Kidney capillary endothelial cell (primary cell): Measurements from ENCODE around the gene YIPF3.
"Not testable (repeated sequence)": the region's sequence is repeated elsewhere in the genome, so short reads cannot be mapped to it uniquely, and the experiment has no call there.

Source experiments
- DNase-seq: peaks from one replicate; pipeline ENCODE4 v3.0.0-alpha.2; 2018; ENCODE audit warnings: low spot score

The YIPF3 gene

DNA sequence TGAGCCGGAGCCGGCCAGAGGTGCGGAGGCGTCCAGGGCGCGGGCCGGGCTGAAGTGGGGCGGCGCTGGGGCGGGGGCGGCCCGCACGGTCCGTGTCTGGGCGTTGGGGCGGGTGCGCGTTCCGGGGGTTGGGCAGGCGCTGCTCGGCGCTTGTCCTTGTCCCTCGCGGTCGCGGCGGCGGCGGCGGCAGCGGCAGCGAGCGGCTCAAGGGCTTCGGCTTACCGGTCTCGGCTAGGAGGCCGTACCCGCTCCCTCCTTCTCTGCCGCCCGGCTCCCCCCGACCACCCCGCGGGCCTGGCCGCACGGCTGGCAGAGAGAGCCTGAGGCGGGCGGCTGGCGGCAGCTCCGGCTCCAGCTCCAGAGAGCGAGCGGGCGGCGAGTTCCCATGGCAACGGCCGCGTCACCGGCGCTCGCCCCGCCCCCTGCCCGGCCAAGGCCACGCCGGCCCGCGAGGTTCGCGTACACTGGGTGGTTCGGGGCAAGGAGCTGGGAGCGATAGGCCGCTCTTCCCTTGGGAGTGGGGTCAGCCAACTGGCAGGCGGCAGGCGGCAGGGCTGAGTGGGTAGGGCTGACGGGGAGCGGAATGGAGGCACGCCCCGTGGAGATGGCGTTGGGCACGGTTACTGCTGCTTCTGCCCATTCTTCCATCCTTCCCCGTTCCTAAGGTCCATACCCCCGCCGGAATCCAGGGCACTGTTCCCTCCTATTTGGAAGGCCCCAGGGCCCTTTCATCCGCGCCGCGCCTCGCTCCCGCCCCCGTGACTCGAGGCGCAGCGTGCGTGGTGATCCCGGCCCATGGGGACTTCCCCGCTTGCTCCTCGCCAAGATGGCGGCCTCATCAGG, 6.5 kb downstream of the YIPF3 start, which contains the start of gene LRRC73:
LRRC73 (minus strand) TSS at position 363 of the 843 bp plus-strand sequence. CDS start 561 bp downstream, outside the sequence.
- DNase-seq: peak; percentile 78

DNA sequence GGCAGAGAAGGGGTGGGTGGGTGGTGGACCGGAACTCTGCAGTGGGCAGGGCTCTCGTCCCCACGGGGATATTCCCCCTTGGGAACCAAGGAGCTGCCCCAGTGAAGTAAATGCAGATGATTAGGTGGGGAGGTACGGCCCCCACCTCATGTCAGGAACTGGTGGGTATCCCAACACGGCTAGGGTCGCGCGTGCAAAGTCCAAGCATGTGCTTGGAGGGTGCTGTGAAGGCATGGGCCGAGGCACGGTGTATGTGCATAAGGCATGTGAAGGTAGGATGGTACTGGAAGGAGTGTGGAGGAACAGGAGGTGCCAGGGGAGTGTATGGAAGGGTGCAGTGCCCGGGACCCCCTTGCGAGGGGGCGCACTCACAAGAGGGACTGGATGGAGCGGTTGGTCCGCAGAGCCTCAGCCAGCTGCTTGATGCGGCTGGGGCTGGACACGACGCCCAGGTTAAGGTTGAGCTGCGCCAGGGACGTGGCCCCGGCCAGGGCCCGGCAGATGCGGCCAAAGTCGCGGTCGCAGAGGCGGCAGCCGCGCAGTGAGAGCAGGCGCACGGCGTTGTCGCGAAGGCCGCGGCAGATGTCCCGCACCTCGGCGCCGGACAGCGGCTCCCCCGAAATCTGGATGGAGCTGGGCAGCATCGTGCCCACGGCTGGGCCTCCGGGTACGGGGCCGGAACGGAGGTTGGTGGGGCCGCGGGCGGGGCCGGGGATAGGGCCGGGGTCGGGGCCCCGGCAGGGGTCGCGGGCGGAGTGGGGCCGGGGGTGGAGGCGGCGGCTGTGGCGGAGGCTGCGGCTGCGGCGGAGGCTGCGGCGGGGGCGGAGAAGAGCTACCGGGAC, 7.4 kb downstream of the YIPF3 start:
- no peak for DNase-seq

DNA sequence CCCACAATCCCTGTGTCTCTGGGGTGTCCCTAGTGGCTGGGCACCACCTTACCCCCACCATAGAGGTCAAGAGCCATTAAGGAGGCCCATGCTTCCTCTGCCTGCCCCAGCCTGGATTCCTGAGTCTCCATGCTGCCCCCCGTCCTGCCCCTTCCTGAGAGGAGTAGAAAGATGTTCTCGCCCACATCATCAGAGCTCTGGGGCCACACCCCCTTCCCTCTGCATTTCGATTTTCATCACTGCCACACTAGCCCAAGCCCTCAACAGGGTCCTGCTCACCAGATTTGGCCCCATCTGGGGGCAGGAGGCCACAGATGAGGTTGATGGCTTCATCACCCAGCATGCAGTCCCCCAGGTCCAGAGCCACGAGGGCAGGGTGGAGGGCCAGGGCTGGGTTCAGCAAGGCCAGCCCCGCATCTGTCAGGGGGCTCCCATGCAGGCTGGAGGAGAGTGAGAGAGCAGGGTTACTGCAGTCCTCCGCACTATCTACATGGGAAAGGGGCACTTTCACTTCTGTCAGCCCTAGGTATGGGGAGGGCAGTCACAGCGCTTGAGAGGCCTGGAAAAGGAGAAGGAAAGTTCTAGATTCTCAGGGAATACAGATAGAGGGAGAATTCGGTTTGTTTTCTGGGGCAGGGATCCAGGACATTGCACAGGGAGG, 8.1 kb downstream of the YIPF3 start:
- no peak for DNase-seq

DNA sequence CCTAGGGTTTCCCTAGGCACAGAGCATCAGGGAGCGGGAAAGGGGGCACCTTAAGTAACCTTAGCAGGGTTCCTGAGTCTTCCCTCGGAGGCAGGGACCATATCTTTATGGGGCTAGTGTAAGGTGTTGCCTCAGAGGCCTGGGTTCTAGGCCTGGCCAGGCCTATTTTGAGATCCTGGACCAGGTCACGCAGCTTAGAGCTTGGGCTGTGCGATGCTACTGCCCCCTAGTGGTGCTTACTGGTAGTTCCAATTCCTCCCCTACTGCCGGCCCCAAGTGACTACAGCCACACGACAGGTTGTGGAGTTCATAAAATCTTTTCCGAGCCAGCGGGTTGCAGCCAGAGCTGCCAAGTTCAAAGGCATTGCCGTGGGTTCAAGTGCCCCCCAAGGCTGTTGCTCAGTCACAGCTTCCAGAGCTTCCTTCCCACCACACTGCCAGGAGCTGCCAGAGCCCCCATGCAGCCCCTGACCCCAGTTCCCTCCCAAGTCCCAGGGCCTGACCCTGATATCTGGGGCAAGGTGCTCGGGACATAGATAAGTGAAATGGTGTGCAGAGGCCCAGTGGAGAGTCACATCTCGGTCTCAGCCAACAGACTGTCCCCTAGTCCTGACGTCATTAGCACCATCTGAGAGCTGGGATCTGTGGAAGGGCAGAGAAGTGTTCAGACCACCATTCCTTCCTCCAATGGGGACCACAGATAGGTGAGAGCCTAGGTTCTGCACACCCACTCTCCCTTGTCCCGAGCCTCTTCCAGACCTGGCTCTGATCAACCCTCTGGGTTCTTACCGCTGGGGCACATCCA, 9.9 kb downstream of the YIPF3 start:
- DNase-seq: peak; percentile 84

DNA sequence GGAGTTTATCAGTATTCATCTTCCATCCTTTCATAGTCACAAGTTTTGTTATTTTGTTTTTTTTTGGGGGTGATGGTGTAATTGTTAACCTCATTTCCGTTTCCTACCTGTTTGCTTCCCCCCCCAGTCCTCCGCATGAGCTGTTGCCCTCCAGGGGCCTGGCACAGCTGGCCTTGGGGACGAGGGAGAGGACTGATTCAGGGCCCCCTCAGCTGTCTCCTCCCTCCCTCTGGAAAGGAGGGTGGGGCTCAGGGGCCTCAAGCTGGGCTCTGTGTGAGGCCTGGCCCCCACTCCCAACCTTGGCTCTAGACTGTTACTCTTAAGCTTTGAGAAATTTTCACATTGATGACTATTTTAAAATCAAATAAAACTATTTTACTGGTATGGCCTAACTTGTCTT, 10.6 kb downstream of the YIPF3 start:
- DNase-seq: no peak

DNA sequence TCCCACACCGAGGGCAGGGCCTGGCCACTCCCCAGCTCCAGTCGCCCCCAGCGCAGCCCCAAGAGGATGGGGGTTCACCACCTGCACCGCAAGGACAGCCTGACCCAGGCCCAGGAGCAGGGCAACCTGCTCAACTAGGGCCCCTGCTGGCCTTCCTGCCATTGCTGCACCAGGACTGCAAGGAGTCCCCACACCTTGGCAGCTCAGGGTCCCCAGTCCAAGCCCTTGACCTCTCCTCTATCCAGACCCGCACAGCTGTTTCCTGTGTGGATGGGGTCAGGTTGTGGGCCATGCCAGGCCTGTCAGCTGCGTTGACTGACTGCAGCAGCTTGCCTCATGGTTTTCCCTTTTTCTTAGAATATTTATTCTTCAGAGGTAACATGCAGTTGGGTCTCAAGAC, 11.0 kb downstream of the YIPF3 start:
- DNase-seq: no peak

DNA sequence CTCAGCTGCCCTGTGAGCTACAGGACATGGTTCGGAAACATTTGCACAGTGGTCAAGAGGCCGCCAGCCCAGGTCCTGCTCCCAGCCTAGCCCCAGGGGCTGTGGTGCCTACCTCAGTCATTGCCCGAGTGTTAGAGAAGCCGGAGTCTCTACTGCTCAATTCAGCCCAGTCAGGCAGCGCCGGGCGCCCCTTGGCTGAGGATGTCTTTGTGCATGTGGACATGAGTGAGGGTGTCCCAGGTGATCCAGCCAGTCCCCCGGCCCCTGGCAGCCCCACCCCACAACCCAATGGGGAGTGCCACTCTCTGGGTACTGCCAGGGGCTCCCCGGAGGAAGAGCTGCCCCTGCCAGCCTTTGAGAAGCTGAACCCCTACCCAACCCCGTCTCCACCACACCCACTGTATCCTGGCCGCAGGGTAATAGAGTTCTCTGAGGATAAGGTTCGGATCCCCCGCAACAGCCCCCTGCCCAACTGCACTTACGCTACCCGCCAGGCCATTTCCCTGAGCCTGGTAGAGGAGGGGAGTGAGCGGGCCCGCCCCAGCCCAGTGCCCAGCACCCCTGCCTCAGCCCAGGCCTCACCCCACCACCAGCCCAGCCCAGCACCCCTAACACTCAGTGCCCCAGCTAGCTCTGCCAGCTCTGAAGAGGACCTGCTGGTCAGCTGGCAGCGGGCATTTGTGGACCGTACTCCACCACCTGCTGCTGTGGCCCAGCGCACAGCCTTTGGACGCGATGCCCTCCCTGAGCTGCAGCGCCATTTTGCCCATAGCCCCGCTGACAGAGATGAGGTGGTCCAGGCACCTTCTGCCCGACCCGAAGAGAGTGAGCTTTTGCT, 11.8 kb downstream of the YIPF3 start:
- no peak for DNase-seq

DNA sequence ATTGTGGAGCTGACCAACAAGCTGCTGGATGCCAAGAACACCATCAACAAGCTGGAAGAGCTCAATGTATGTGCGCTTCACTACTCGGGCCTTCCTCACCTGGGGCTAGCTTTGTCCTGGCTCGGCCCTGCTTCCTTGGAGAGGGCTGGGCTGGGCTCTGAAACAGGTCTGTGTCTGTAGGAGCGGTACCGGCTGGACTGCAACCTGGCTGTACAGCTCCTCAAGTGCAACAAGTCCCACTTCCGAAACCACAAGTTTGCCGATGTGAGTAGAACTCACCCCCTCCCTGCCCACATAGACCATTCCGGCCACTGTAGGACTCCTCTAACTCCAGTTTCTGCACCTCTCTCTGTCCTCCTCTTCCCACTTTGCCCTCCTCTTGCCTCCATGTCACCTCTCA, 13.3 kb downstream of the YIPF3 start:
- DNase-seq: no peak

DNA sequence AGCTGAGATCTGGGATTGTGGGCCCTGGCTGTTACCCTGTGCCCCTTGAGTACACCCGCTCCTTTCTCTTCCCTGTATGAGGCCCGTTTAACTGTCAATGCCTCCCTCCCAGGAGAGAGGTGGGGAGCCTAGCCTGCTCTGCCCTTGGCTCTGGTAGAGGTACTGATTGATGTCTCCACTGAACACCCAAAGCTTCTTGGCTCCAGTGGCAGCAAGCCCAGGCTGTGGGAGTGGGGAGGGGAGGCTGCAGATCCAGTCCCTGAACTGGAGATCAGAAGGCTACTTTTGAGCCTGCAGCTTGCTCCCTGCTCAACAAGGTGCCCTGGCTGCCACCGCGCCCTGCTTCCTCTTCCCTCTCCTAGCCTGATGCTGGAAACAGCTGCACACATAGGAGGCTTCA, 14.1 kb downstream of the YIPF3 start:
- DNase-seq: no peak

DNA sequence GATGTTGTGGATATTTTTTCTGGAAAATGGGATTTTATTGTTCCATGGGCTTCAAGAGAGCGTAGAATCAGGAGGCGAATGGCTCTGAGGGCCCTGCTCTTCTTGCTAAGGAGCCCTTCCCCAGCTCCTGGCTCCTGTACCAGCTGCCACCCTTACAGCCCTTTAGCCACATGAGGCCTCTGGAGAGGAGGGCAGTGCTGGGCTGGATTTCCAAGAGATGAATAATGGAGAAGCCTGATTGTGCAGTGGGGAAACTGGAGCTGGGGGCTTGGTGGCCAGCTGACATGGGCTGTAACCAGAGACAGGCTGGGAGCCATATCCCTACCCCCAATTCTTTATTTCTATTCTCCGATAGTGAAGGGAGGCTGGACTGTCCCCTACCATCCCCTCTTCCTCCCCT, 15.8 kb downstream of the YIPF3 start:
- DNase-seq: no peak

DNA sequence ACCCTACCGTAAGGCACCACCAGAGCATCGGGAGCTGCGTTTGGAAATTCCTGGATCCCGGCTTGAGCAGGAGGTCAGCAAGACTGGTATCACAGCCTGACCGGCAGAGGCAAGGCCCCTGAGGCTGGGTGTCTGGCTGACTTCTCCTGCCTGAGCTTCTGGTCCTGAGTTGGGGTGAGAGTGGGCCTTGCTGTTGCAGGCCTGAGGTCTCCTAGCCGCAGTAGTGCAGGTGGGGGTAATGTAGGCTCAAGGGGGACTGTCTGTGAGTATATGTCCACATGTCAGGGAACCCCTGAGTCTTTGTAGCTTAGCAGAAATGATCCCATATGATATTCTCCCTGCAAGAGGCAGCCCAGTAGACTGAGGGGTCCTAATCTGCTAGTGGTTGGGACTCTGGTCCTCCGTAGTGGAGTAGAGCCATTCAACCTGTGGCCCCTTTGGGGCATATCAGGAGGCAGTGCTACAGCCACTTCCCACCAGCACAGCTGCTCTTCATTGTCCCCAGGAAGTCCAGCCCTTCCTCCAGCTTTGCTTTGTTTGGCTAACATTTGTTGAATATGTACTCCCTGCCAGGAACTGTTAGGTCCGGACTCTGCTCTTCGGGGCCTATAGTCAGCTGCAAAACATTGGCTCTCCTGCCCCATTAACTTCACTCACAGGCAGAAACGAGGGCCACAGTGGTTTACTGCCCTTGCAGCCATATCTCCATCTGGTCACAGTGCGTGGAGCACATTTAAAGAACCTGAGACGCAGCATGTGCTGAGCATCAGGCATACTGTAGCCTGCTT, 17.5 kb downstream of the YIPF3 start:
- no peak for DNase-seq

DNA sequence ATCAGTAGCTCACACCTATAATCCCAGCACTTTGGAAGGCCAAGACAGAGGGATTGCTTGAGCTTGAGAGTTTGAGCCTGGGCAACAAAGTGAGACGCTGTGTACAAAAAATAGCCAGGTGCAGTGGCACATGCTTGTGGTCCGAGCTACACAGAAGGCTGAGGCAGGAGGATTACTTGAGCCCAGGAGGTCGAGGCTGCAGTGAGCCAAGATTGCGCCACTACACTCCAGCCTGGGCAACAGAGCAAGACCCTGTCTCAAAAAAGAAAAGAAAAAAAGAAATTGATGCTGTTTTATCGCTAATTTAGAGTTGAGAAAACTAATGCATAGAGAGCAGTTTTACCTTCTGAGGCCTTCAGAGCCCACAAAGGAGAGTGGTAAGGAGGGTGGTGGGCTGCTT, 18.4 kb downstream of the YIPF3 start:
- not testable (repeated sequence) for DNase-seq

DNA sequence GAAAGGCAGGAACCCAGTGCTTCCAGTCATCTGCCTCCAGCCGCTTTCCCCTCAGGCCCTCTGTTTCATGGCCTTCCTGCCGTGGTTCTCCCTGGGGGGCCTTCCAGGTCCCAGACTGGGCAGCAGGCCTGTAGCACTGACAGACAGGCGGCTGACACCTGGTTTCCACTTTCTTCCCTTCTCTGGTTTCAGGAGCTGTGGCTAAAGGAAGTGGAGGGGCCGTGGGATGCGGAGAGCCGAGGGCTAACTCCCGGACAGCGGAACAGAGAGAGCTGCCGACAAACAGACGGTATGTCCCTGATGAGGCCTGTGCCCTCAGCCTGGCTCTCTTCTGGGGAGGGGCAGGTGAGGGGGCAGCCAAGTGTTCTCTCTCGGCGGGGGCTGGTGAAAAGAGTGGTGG, 19.0 kb downstream of the YIPF3 start:
- DNase-seq: no peak

DNA sequence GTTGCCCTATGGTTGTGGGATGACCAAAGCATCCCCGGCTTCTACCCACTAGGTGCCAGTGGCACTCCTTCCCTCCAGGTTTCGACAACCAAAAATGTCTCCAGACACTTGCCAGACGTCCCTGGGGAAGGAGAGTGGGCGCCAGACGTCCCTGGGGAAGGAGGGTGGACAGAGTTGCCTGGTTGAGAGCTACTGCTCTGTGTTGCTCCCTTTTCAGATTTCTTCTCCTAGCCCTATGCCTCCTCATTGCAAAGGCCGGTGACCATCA, 19.7 kb downstream of the YIPF3 start:
- DNase-seq: no peak

DNA sequence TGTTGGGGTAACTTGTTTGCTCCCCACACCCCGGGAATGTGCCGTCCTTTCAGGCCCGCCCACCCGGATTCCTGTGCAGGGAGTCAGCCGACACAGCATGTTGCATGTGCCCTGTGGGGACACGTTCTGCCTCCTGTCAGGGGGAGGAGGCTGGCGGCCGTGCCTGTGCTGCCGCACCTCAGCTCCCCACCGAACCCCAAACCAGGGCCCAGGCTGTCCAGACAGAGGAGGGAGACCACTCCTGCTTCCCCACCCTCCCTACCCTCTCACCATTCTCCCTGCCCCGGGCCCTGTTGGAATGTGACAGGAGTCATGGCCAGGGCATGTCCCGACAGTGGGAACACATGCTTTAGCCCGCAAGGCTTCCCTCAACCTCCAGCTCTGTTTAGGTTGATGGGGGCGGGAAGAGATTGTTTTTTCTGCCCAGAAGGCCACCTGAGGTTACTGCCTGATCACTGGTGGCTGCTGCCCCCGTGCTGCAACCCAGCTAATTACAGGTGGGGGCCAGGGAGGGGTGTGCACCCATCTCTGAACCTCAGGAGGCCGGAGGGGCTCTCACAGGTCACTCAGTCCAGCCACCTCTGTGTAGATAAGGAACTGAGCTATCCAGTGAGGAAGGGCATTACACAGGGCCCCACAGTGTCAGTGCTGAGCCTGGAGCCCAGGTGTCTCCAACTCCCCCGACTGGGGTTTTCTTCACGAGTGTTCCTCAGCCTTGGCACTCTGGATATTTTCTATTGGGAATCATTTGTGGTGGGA, 20.2 kb downstream of the YIPF3 start:
- DNase-seq: no peak

DNA sequence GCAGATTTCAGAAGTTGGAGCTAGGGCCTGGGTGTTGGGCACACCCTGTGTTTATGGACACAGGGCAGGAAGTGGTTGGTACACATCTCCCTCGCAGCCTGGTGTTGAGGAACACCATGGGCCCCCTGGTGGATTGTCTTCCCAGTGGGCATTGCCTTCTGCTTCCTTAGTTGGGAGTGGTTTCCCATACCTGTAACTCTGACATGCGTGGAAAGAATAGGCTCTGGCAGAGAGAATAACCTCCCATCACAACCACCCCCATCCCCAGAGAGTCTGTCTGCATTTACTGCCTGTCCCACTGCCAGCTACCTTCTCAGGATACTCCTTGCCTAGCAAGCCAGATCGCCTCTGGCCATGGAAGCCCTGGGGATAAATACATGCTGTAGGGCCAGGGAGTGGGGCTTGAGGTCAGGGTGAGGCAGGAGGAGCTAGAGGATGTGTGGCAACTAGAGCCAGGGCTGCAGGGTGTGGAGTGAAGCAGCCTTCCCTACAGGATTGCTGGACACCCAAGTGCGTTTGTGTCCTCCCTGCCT, 21.3 kb downstream of the YIPF3 start:
- no peak for DNase-seq

DNA sequence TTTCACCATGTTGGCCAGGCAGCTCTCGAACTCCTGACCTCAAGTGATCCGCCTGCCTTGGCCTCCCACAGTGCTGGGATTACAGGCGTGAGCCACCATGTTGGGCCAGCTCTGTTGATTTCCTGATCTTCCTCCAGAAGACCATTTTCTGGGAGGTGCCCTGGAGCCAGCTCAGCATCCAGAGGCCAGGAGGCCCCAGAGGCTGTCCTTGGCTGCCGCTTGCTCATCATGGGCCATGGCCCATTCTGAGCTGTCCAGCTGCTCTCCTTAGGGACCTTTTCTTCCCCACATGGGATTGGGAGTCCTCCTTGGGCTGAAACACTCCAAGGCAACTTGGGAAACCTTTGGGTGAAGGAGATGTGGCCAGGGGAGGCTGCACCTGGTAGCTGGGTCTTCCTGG, 22.0 kb downstream of the YIPF3 start:
- no peak for DNase-seq

DNA sequence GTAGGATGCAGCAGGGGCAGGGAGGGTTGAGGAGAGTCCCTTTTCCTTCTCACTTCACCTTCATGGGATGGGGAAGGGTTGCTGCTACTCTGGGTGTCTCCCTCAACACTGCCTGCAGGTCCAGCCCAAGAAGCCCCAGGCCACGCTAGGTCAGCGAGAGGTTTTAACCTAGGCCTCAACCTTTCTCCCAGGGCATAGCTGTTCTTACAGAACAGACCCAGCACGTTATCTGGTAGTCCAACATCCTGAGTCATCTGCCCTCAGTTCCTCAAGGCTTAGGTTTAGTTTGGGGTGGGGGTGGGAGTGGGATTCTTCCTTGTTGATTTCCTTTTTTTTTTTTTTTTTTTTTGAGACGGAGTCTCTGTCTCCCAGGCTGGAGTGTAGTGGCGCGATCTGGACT, 22.4 kb downstream of the YIPF3 start:
- no peak for DNase-seq

DNA sequence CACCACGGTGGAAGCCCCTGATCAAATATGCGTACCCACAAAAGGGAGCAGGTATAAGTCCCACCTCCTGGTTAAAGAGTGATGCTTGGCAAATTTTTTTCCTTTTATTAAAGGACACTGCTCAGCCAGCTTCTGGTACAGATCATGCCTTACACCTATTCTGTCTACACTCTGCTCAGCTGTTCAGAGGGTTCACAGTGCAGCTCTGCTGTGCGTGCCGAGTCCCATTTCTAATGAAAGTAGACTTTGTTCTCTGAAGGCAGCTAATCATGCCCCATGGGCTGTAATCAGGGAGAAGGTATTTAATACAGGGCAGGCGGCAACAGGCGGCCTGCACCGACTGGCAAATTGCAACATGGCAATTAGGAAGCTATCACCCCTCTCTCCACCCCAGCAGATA, 22.9 kb downstream of the YIPF3 start:
- DNase-seq: no peak
